BLaER1 treated with 17β-estradiol and CSF1 and Interleukin-3, amounts not matched to agents 10 nM and 100 nM (cell line): ENCODE results near the gene OR51B4.
"Not testable (repeated sequence)": the region's sequence is repeated elsewhere in the genome, so short reads cannot be mapped to it uniquely, and the experiment has no call there.

ENCODE experiments used
- H3K27ac ChIP-seq, 11 experiments: shearing (Covaris generic); formaldehyde crosslinking; 2 replicates each; pipeline ENCODE4 v1.8.1; 2022
- H3K27me3 ChIP-seq, 11 experiments: shearing (Covaris generic); formaldehyde crosslinking; 2 replicates each; pipeline ENCODE4 v1.8.1; 2022
- H3K36me3 ChIP-seq, 11 experiments: shearing (Covaris generic); formaldehyde crosslinking; 2 replicates each; pipeline ENCODE4 v1.8.1; 2022
- H3K4me1 ChIP-seq, 10 experiments: shearing (Covaris generic); formaldehyde crosslinking; 2 replicates each; pipeline ENCODE4 v1.8.1; 2022
- H3K4me2 ChIP-seq, 11 experiments: shearing (Covaris generic); formaldehyde crosslinking; 2 replicates each; pipeline ENCODE4 v1.8.1; 2022
- H3K4me3 ChIP-seq, 10 experiments: shearing (Covaris generic); formaldehyde crosslinking; 2 replicates each; pipeline ENCODE4 v1.8.1; 2022
- H3K9ac ChIP-seq, 11 experiments: shearing (Covaris generic); formaldehyde crosslinking; 2 replicates each; pipeline ENCODE4 v1.8.1; 2022
- H3K9me3 ChIP-seq, 11 experiments: shearing (Covaris generic); formaldehyde crosslinking; replicated peaks in 1 of 11; 2 replicates each; pipeline ENCODE4 v1.8.1; 2022
- H4K20me1 ChIP-seq, 11 experiments: shearing (Covaris generic); formaldehyde crosslinking; 2 replicates each; pipeline ENCODE4 v1.8.1; 2022
- Cebpa-rat ChIP-seq, 11 experiments: shearing (Covaris generic); IDR thresholded peaks; 2 replicates each; pipeline ENCODE4 v1.8.1; 2022

The OR51B4 gene

GRCh38 chr11:5298451-5298850 lies 3.3 kb downstream of the OR51B4 start:
- H3K36me3 ChIP-seq = no peaks in the 10 kb centered on the region
- no peaks in the 10 kb centered on the region for H4K20me1 ChIP-seq
- peaks cover 0 to 9% (median 3%) of the 10 kb centered on the region in 11 experiments; a peak in 6 of 22 replicates for H3K9me3 ChIP-seq
- H3K4me1 ChIP-seq = no peaks in the 10 kb centered on the region
- no peak overlapping the region for H3K4me2 ChIP-seq
- no peak for TF ChIP-seq Cebpa-rat (IDR thresholded peaks at IDR 0.05)
- no peak overlapping the region for H3K4me3 ChIP-seq
- H3K27me3 ChIP-seq = no peaks in the 10 kb centered on the region
- H3K27ac ChIP-seq = no peak overlapping the region
- no peak overlapping the region for H3K9ac ChIP-seq

GRCh38 chr11:5297721-5298323 lies 3.9 kb downstream of the OR51B4 start:
- Histone ChIP-seq H3K36me3 (no peaks in the 10 kb centered on the region), H3K9me3 (peaks cover 0 to 9% (median 3%) of the 10 kb centered on the region in 11 experiments; a peak in 6 of 22 replicates), H3K9ac (no peak overlapping the region), H3K4me3 (no peak overlapping the region), H3K4me2 (no peak overlapping the region), H4K20me1 (no peaks in the 10 kb centered on the region), H3K27me3 (no peaks in the 10 kb centered on the region), H3K4me1 (no peaks in the 10 kb centered on the region), H3K27ac (no peak overlapping the region)
- TF ChIP-seq Cebpa-rat (IDR thresholded peaks at IDR 0.05) = no peak

- H3K4me2 ChIP-seq, H3K4me1 ChIP-seq, H3K4me3 ChIP-seq, H3K9me3 ChIP-seq, H3K36me3 ChIP-seq, H3K9ac ChIP-seq, H4K20me1 ChIP-seq, H3K27ac ChIP-seq, H3K27me3 ChIP-seq: not testable (repeated sequence)
These were observed 7.3 kb downstream of the OR51B4 start for GRCh38 chr11:5294342-5294995.

DNA sequence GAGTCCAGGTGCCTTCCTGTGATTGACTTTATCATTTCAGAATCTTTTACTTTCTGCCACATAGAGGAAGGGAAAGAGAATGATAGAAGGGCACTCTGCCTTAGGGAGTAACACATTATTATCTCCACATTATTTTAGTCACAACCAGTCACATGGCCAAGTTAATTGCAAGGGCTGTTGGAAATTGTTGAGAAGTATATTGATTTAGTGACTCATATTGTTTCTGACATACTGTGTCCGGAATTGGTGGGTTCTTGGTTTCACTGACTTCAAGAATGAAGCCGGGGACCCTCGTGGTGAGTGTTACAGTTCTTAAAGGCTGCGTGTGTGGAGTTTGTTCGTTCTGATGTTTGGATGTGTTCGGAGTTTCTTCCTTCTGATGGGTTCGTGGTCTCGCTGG lies 8.7 kb downstream of the OR51B4 start:
- no peak overlapping the region for H3K4me3 ChIP-seq
- no peaks in the 10 kb centered on the region for H3K36me3 ChIP-seq
- TF ChIP-seq Cebpa-rat (IDR thresholded peaks at IDR 0.05) = no peak
- no peaks in the 10 kb centered on the region for H4K20me1 ChIP-seq
- H3K4me1 ChIP-seq = peaks cover 0 to 5% (median 0%) of the 10 kb centered on the region in 10 experiments; a peak in 2 of 20 replicates
- no peaks in the 10 kb centered on the region for H3K27me3 ChIP-seq
- no peak overlapping the region for H3K9ac ChIP-seq
- peaks cover 0 to 9% (median 3%) of the 10 kb centered on the region in 11 experiments; a peak in 6 of 22 replicates for H3K9me3 ChIP-seq
- H3K4me2 ChIP-seq = no peak overlapping the region
- no peak overlapping the region for H3K27ac ChIP-seq

GRCh38 chr11:5291207-5291838 lies 10.4 kb downstream of the OR51B4 start:
- H3K9me3 ChIP-seq = peaks cover 0 to 9% (median 3%) of the 10 kb centered on the region in 11 experiments; a peak in 6 of 22 replicates
- no peak overlapping the region for H3K27ac ChIP-seq
- peaks cover 0 to 5% (median 0%) of the 10 kb centered on the region in 10 experiments; a peak in 2 of 20 replicates for H3K4me1 ChIP-seq
- no peaks in the 10 kb centered on the region for H3K27me3 ChIP-seq
- no peaks in the 10 kb centered on the region for H4K20me1 ChIP-seq
- H3K4me3 ChIP-seq = no peak overlapping the region
- H3K4me2 ChIP-seq = no peak overlapping the region
- no peak overlapping the region for H3K9ac ChIP-seq
- TF ChIP-seq Cebpa-rat (IDR thresholded peaks at IDR 0.05) = no peak
- H3K36me3 ChIP-seq = no peaks in the 10 kb centered on the region

- no peak for TF ChIP-seq Cebpa-rat (IDR thresholded peaks at IDR 0.05)
- Histone ChIP-seq H3K4me1 (peaks cover 0 to 5% (median 0%) of the 10 kb centered on the region in 10 experiments; a peak in 2 of 20 replicates), H3K36me3 (no peaks in the 10 kb centered on the region), H3K9ac (no peak overlapping the region), H3K4me2 (no peak overlapping the region), H3K9me3 (peaks cover 0 to 9% (median 3%) of the 10 kb centered on the region in 11 experiments; a peak in 6 of 22 replicates), H3K27ac (no peak overlapping the region), H3K27me3 (no peaks in the 10 kb centered on the region), H3K4me3 (no peak overlapping the region), H4K20me1 (no peaks in the 10 kb centered on the region)
These were observed 11.6 kb downstream of the OR51B4 start for GRCh38 chr11:5290106-5290505.

GRCh38 chr11:5289696-5290095 lies 12.1 kb downstream of the OR51B4 start:
- H3K9me3 ChIP-seq = peaks cover 0 to 8% (median 3%) of the 10 kb centered on the region in 11 experiments; a peak in 6 of 22 replicates
- H3K27ac ChIP-seq = no peak overlapping the region
- no peak overlapping the region for H3K4me2 ChIP-seq
- TF ChIP-seq Cebpa-rat (IDR thresholded peaks at IDR 0.05) = no peak
- H3K4me1 ChIP-seq = peaks cover 0 to 5% (median 0%) of the 10 kb centered on the region in 10 experiments; a peak in 2 of 20 replicates
- H3K27me3 ChIP-seq = no peaks in the 10 kb centered on the region
- H3K36me3 ChIP-seq = no peaks in the 10 kb centered on the region
- no peak overlapping the region for H3K4me3 ChIP-seq
- no peaks in the 10 kb centered on the region for H4K20me1 ChIP-seq
- H3K9ac ChIP-seq = no peak overlapping the region

- no peak for TF ChIP-seq Cebpa-rat (IDR thresholded peaks at IDR 0.05)
These were observed 12.7 kb downstream of the OR51B4 start for GRCh38 chr11:5288906-5289550.

More at GRCh38 chr11:5288906-5289550, 12.7 kb downstream of the OR51B4 start:
- no peak overlapping the region for H3K27ac ChIP-seq
- peaks cover 0 to under 1% (median 0%) of the 10 kb centered on the region in 11 experiments; a peak in 2 of 22 replicates for H3K9me3 ChIP-seq
- no peaks in the 10 kb centered on the region for H3K27me3 ChIP-seq
- peaks cover 0 to 5% (median 0%) of the 10 kb centered on the region in 10 experiments; a peak in 2 of 20 replicates for H3K4me1 ChIP-seq
- no peaks in the 10 kb centered on the region for H3K36me3 ChIP-seq
- H3K9ac ChIP-seq = no peak overlapping the region
- H3K4me3 ChIP-seq = no peak overlapping the region
- H3K4me2 ChIP-seq = no peak overlapping the region
- no peaks in the 10 kb centered on the region for H4K20me1 ChIP-seq
